ENCODE measurements around the gene ADRA2B. TPM values are rescaled to one million over a fixed set of nuclear protein-coding genes. Genes with fewer than 3 reads are reported as not detected.
"Not testable (repeated sequence)": the region's sequence is repeated elsewhere in the genome, so short reads cannot be mapped to it uniquely, and the experiment has no call there.

Gene ADRA2B
- total RNA-seq, 2 donors from 2014 or later = under 0.01 to 0.26 TPM

- Histone ChIP-seq H3K36me3 (replicated peaks in 1 of 2; ENCODE audit: insufficient read depth in 1 of 2, low read depth in 2 of 2) (no peaks in the 10 kb centered on the region), H3K4me1 (peaks cover 30% of the 10 kb centered on the region), H3K9me3 (no peaks in the 10 kb centered on the region), H3K27ac (no peak overlapping the region), H3K4me3 (no peak overlapping the region), H3K27me3 (no peaks in the 10 kb centered on the region)
- intact Hi-C loops (cut with DNase I) = no loop called here
- DNase-seq = peak in 1 of 4 donors; percentile 4
- no peak for TF ChIP-seq POLR2A (IDR thresholded peaks at IDR 0.05)
- TF ChIP-seq, protein P1, sequence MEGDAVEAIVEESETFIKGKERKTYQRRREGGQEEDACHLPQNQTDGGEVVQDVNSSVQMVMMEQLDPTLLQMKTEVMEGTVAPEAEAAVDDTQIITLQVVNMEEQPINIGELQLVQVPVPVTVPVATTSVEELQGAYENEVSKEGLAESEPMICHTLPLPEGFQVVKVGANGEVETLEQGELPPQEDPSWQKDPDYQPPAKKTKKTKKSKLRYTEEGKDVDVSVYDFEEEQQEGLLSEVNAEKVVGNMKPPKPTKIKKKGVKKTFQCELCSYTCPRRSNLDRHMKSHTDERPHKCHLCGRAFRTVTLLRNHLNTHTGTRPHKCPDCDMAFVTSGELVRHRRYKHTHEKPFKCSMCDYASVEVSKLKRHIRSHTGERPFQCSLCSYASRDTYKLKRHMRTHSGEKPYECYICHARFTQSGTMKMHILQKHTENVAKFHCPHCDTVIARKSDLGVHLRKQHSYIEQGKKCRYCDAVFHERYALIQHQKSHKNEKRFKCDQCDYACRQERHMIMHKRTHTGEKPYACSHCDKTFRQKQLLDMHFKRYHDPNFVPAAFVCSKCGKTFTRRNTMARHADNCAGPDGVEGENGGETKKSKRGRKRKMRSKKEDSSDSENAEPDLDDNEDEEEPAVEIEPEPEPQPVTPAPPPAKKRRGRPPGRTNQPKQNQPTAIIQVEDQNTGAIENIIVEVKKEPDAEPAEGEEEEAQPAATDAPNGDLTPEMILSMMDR (IDR thresholded peaks at IDR 0.05) = no peak
- WGBS, 2 donors = 72 to 76% methylated on average over 7 to 10 of the region's 10 CpGs
- no peak for ATAC-seq
These were observed 27.0 kb upstream of the ADRA2B start for GRCh38 chr2:96143231-96143847.

DNA sequence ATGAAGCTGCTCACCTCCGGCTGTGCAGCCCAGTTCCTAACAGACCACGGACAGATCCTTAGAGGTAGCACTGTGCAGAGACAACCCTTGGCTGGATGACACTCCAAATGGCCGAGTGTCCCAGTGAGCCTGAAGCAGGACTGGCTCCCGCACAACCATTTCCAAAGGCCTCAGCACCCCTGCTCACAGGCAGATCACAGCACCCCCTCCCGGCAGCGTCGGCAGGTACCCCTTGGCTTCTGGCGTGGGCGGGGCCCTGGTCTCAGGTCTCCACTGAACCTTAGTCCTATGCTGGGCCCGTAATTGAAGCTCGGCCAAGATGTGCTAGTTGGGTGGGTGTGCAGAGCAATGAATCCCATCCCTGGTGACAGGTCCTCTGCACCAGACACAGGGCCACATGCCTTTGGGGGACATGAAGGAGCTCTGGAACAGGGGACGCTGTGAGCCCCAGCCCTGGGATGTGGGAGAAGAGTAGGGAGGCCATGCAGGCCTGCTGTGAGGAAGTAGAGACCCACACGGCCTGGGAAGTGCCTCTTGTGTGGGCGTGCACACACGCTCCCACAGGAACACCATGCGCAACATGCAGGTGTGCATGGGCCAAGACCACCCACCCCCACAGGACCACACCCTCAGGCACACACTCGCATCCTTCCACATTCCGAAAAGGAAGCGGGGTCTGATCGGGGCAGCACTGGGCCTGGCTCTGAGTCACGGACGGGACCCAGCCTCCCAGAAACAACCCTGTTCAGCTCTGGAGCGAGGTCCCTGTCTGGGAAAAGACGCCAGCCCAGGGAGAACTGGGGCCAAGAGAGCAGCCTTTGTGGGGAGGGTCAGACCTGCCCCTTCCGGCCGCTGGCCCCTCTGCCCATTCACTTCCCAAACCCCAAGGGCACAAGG lies 26.1 kb upstream of the ADRA2B start:
- H3K9me3 ChIP-seq = no peaks in the 10 kb centered on the region
- DNase-seq (peak in 2 of 4 donors; percentile 8 to 10), ATAC-seq (no peak)
- no peak overlapping the region for H3K4me3 ChIP-seq
- no peaks in the 10 kb centered on the region for H3K27me3 ChIP-seq
- 82 to 92% methylated on average over 14 to 26 of the region's 26 CpGs for WGBS, 2 donors
- no peak overlapping the region for H3K27ac ChIP-seq
- TF ChIP-seq, protein P1 (IDR thresholded peaks at IDR 0.05) = no peak
- TF ChIP-seq POLR2A (IDR thresholded peaks at IDR 0.05) = no peak
- intact Hi-C loops (cut with DNase I) = no loop called here
- H3K36me3 ChIP-seq (replicated peaks in 1 of 2; ENCODE audit: insufficient read depth in 1 of 2, low read depth in 2 of 2) = no peaks in the 10 kb centered on the region
- H3K4me1 ChIP-seq = peaks cover 29% of the 10 kb centered on the region

DNA sequence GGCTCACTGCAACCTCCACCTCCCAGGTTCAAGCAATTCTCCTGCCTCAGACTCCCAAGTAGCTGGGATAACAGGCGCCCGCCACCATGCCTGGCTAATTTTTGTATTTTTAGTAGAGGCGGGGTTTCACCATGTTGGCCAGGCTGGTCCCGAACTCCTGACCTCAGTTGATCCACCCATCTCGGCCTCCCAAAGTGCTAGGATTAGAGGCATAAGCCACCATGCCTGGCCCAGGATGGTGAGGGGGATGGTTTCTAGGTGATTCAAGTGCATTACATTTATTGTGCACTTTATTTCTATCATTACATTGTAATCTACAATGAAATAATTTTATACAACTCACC lies 25.2 kb upstream of the ADRA2B start:
- ATAC-seq; H3K36me3 ChIP-seq (replicated peaks in 1 of 2; ENCODE audit: insufficient read depth in 1 of 2, low read depth in 2 of 2); H3K27ac ChIP-seq; DNase-seq; H3K27me3 ChIP-seq; H3K9me3 ChIP-seq; intact Hi-C loops (cut with DNase I); H3K4me3 ChIP-seq: not testable (repeated sequence)
- peaks cover 29% of the 10 kb centered on the region for H3K4me1 ChIP-seq
- 89 to 94% methylated on average over 5 of the region's 5 CpGs for WGBS, 2 donors

DNA sequence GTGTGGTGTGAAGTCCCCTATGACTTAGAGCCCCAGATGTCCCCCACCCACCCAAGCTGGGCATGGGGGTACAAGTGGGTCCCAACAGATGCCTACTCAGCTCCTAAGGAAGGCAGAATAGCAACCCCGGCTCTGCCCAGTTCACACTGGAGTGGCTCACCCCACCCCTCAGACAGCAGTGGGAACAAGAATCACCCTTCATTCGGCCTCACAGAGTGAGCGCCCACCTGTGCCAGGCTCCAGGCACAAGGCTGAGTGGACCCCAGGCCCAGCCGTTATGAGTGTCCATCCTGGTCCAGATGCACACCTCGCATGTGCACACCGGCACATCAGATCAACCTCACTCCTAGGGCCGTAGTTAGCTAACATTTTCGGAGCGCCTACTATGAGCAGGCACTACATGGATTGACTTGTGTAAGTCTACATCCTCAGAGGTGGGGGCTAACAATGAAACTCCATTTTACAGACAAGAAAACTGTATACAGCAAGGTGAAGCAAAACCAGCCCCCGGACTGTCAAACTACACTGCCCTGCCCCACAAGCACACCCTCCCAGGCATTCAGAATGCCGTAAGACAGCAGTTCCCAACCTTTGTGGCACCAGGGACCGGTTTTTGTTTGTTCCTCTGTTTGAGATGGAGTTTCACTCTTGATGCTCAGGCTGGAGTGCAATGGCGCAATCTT lies 24.7 kb upstream of the ADRA2B start:
- peaks cover 29% of the 10 kb centered on the region for H3K4me1 ChIP-seq
- no peak for ATAC-seq
- intact Hi-C loops (cut with DNase I) = no loop called here
- H3K27me3 ChIP-seq = no peaks in the 10 kb centered on the region
- H3K27ac ChIP-seq = no peak overlapping the region
- TF ChIP-seq, protein P1 (IDR thresholded peaks at IDR 0.05) = no peak
- TF ChIP-seq POLR2A (IDR thresholded peaks at IDR 0.05) = no peak
- no peaks in the 10 kb centered on the region for H3K9me3 ChIP-seq
- DNase-seq = no peak
- 81 to 91% methylated on average over 11 to 13 of the region's 13 CpGs for WGBS, 2 donors
- H3K4me3 ChIP-seq = no peak overlapping the region
- no peaks in the 10 kb centered on the region for H3K36me3 ChIP-seq (replicated peaks in 1 of 2; ENCODE audit: insufficient read depth in 1 of 2, low read depth in 2 of 2)

- Histone ChIP-seq H3K4me3 (no peak overlapping the region), H3K9me3 (no peaks in the 10 kb centered on the region), H3K4me1 (peaks cover 15% of the 10 kb centered on the region), H3K27me3 (no peaks in the 10 kb centered on the region), H3K27ac (peak overlapping the region in 1 of 4 donors; percentile 18), H3K36me3 (replicated peaks in 1 of 2; ENCODE audit: insufficient read depth in 1 of 2, low read depth in 2 of 2) (no peaks in the 10 kb centered on the region)
- ATAC-seq (no peak), DNase-seq (no peak)
- intact Hi-C loops (cut with DNase I) = no loop called here
- TF ChIP-seq, protein P1 (IDR thresholded peaks at IDR 0.05) = no peak
- no peak for TF ChIP-seq POLR2A (IDR thresholded peaks at IDR 0.05)
- WGBS, 2 donors = 82 to 88% methylated on average over 7 of the region's 7 CpGs
These were observed 22.9 kb upstream of the ADRA2B start for GRCh38 chr2:96139181-96139758.

All from body of pancreas (tissue), 4 donors.